Measurements from ENCODE around the gene ANKS6.
"Not testable (repeated sequence)": the region's sequence is repeated elsewhere in the genome, so short reads cannot be mapped to it uniquely, and the experiment has no call there.

Gene ANKS6

DNA sequence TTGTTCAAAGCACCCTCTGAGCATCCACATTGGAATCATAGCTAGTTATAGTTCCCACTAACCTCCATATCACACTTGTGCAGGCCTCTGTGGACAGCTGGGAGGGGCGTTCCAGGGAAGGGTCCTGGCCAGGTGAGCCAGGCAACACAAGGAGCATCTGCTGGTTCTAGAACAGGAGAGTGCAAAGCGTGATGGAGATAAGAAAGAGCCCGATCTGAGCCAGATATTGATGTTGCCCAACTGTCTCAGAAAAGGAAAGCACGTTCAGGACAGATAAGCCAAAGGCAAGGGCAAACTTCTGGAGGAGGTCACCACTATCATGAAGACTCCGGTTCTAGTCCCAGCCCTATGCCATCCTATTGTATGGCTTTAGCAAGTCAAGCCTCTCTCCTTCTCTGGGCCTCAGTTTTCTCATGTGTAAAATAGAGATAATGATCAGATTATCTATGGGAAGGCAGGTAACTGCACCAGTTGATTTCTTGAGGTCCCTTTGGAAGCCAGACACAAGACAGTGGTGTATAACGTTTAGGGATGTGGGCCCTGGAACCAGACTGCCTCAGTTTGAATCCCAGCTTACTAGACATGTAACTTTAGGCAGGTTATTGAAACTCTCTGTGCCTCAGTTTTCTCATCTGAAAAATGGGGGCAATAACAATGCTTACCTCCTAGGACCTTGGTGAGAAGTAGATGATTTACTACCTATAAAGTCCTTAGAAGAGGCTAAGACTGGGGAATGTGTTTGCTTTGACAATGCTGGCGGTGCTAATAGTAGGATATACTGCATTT is 107.5 kb downstream of the ANKS6 start:
- Histone ChIP-seq H3K27me3 (ENCODE audit: control insufficient read depth, insufficient read depth, low read length) (no peaks in the 10 kb centered on the region), H3K4me1 (ENCODE audit: control insufficient read depth, insufficient read depth, low read length) (no peaks in the 10 kb centered on the region), H3K9ac (ENCODE audit: low read length) (no peak overlapping the region), H3K36me3 (ENCODE audit: control insufficient read depth, insufficient read depth, low read length) (no peaks in the 10 kb centered on the region), H3K27ac (ENCODE audit: low read depth, low read length) (no peak overlapping the region), H3K4me3 (ENCODE audit: low read length) (no peak overlapping the region)

GRCh38 chr9:98687911-98688310 is 108.4 kb downstream of the ANKS6 start:
- no peaks in the 10 kb centered on the region for H3K36me3 ChIP-seq (ENCODE audit: control insufficient read depth, insufficient read depth, low read length)
- H3K4me3 ChIP-seq (ENCODE audit: low read length), result no peak overlapping the region
- no peak overlapping the region for H3K9ac ChIP-seq (ENCODE audit: low read length)

GRCh38 chr9:98686961-98687855 is 109.1 kb downstream of the ANKS6 start:
- Histone ChIP-seq H3K27ac (ENCODE audit: low read depth, low read length) (no peak overlapping the region), H3K9ac (ENCODE audit: low read length) (no peak overlapping the region), H3K4me1 (ENCODE audit: control insufficient read depth, insufficient read depth, low read length) (no peaks in the 10 kb centered on the region), H3K4me3 (ENCODE audit: low read length) (no peak overlapping the region), H3K36me3 (ENCODE audit: control insufficient read depth, insufficient read depth, low read length) (no peaks in the 10 kb centered on the region), H3K27me3 (ENCODE audit: control insufficient read depth, insufficient read depth, low read length) (no peaks in the 10 kb centered on the region)

More at GRCh38 chr9:98687911-98688310, 108.4 kb downstream of the ANKS6 start:
- Histone ChIP-seq H3K27ac (ENCODE audit: low read depth, low read length) (no peak overlapping the region), H3K27me3 (ENCODE audit: control insufficient read depth, insufficient read depth, low read length) (no peaks in the 10 kb centered on the region), H3K4me1 (ENCODE audit: control insufficient read depth, insufficient read depth, low read length) (no peaks in the 10 kb centered on the region)

DNA sequence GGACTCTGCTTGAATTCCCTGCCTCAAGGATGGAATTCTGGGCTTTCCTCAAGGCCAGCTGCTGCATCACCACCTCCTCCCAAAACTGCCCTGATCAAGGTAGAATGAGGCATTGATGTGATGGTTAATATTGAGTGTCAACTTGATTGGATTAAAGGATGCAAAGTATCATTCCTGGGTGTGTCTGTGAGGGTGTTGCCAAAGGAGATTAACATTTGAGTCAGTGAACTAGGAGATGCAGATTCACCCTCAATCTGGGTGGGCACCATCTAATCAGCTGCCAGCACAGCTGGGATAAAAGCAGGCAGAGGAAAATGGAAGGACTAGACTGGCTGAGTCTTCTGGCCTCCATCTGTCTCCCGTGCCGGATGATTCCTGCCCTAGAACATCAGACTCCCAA is 111.5 kb downstream of the ANKS6 start:
- H3K4me3 ChIP-seq (ENCODE audit: low read length); H3K27me3 ChIP-seq (ENCODE audit: control insufficient read depth, insufficient read depth, low read length); H3K9ac ChIP-seq (ENCODE audit: low read length); H3K27ac ChIP-seq (ENCODE audit: low read depth, low read length); H3K36me3 ChIP-seq (ENCODE audit: control insufficient read depth, insufficient read depth, low read length); H3K4me1 ChIP-seq (ENCODE audit: control insufficient read depth, insufficient read depth, low read length): not testable (repeated sequence)
